IPS-NIHi7 (cell line): Measurements from ENCODE around the gene TEX30.
"Not testable (repeated sequence)": the region's sequence is repeated elsewhere in the genome, so short reads cannot be mapped to it uniquely, and the experiment has no call there.

Source experiments
- DNase-seq: peaks from one replicate; pipeline ENCODE4 v3.0.0; 2012; ENCODE audit warnings: mixed read lengths; ENCODE audit errors: extremely low spot score

Gene TEX30

GRCh38 chr13:102773441-102774213 is at the start of gene TEX30:
TEX30 (minus strand) TSS chr13:102773786; CDS start chr13:102770026, 3,760 bp downstream.
- DNase-seq = peak; percentile 93

GRCh38 chr13:102817907-102818306 is 44.3 kb upstream of the TEX30 start:
- no peak for DNase-seq

- DNase-seq = no peak
Measured at GRCh38 chr13:102817241-102817640, 43.7 kb upstream of the TEX30 start.

GRCh38 chr13:102816708-102817107 is 43.1 kb upstream of the TEX30 start:
- DNase-seq = no peak

- DNase-seq = no peak
Measured at GRCh38 chr13:102815788-102816187, 42.2 kb upstream of the TEX30 start.

GRCh38 chr13:102814793-102815192 is 41.2 kb upstream of the TEX30 start:
- DNase-seq = no peak

- no peak for DNase-seq
Measured at GRCh38 chr13:102814025-102814607, 40.5 kb upstream of the TEX30 start.

GRCh38 chr13:102812611-102813287 is 39.2 kb upstream of the TEX30 start:
- DNase-seq = peak; percentile 27

- DNase-seq = no peak
Measured at GRCh38 chr13:102807699-102808098, 34.1 kb upstream of the TEX30 start.

- no peak for DNase-seq
Measured at GRCh38 chr13:102805680-102806079, 32.1 kb upstream of the TEX30 start.

GRCh38 chr13:102800145-102801041 is 26.8 kb upstream of the TEX30 start:
- DNase-seq = peak; percentile 88

- DNase-seq = peak; percentile 12
Measured at GRCh38 chr13:102799426-102800144, 26.0 kb upstream of the TEX30 start.

- peak; percentile 96 for DNase-seq
Measured at GRCh38 chr13:102798581-102799425, 25.2 kb upstream of the TEX30 start, which contains the start of the genes BIVM and POGLUT2. BIVM (plus strand) TSS chr13:102799119; CDS start chr13:102807268, 8,149 bp downstream. POGLUT2 (minus strand) TSS chr13:102798976; CDS start chr13:102798670, 306 bp downstream.

GRCh38 chr13:102793611-102794355 is 20.2 kb upstream of the TEX30 start:
- DNase-seq = peak; percentile 12

- no peak for DNase-seq
Measured at GRCh38 chr13:102792396-102792795, 18.8 kb upstream of the TEX30 start.

- no peak for DNase-seq
Measured at GRCh38 chr13:102788683-102789082, 15.1 kb upstream of the TEX30 start.

- DNase-seq = no peak
Measured at GRCh38 chr13:102784483-102784882, 10.9 kb upstream of the TEX30 start.

GRCh38 chr13:102781591-102781990 is 8.0 kb upstream of the TEX30 start:
- DNase-seq = no peak

- DNase-seq = not testable (repeated sequence)
Measured at GRCh38 chr13:102780656-102781055, 7.1 kb upstream of the TEX30 start.
